ENCODE results near the gene DLAT.
A peak's percentile ranks its signal among the peaks of the same experiment; 100 is the strongest.

Gene DLAT

DNA sequence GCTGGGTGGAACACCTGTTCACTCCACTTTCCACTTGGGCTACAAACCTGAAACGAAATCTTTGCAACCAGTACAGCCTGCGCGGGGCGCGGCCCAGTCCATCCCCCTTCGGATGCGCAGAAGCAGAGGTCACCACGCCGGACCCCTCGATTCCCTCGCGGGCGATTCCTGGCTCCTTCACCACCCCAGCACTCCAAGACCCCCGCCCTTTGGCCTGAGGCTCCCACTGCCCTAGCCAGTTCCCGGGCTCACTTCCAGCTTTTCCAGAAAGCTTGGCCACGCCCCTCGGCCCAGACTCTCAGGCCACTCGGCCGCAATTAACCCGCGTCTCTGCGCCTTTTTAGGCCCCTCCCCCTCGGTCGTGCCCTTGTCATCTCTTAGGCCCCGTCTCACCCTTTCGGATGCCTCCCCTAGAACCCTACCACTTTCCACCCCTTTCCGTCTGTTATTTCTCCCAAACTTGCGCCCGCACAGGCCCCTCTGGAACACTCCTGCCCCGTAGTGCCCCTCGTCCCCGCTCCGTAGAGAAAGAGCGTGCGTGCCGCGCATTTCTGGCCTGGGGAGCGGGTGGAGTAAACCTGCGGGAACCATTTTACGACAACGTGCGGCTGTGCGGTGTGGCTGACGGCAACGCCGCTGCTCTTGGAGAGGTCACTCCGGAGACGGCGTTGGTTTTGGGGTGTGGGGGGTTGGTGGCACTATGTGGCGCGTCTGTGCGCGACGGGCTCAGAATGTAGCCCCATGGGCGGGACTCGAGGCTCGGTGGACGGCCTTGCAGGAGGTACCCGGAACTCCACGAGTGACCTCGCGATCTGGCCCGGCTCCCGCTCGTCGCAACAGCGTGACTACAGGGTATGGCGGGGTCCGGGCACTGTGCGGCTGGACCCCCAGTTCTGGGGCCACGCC, at the start of gene DLAT:
Gene DLAT, plus strand, starts transcription at position 636 of the 906 bp plus-strand sequence. Its CDS starts 65 bp downstream, at position 701.
- CTCF ChIA-PET, result interaction anchor here (1.1 to 1.4 kb wide), 4 partner anchors 19 to 153 kb away, joined by 3 to 4 read pairs (median 3); partner anchors contain the start of gene ALG9

DNA sequence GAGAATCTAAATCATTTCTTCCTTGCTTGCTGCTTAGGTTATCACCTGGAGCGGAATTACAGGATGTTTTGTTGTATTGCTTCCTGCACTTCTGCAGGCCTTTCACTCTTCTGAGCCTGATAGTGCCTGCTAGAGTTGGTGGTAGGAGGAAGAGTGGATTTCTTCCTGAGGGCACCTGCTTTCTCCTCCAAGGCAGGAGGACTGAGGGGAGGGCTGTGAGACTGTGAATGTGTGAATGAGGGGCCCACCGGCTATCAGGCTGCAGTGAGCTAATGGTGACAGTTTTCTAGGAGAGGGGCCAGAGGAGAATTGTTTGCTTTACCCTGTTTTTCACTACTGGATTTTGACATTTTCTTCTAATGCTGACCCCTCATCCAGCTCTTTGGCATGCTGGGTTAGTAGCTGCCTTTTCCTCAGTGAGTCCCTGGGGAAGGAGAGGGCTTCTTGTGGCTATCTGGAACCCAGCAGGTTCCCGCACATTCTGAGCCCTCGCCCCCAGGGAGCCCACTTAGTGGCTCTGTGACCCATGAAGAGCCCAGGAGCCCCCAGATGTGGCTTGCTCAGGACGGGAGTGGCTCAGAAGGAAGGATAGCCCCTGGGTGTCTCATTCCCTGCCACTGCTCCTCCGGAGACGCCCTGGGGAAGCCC, 49.0 kb upstream of the DLAT start:
- CTCF ChIA-PET, result interaction anchor here (0.7 to 2.8 kb wide), 2 partner anchors 20 to 21 kb away, joined by 3 to 13 read pairs; no protein-coding TSS in a partner anchor
- no peak for DNase-seq (ENCODE audit: low read depth, low spot score)
- TF ChIP-seq, protein P1, sequence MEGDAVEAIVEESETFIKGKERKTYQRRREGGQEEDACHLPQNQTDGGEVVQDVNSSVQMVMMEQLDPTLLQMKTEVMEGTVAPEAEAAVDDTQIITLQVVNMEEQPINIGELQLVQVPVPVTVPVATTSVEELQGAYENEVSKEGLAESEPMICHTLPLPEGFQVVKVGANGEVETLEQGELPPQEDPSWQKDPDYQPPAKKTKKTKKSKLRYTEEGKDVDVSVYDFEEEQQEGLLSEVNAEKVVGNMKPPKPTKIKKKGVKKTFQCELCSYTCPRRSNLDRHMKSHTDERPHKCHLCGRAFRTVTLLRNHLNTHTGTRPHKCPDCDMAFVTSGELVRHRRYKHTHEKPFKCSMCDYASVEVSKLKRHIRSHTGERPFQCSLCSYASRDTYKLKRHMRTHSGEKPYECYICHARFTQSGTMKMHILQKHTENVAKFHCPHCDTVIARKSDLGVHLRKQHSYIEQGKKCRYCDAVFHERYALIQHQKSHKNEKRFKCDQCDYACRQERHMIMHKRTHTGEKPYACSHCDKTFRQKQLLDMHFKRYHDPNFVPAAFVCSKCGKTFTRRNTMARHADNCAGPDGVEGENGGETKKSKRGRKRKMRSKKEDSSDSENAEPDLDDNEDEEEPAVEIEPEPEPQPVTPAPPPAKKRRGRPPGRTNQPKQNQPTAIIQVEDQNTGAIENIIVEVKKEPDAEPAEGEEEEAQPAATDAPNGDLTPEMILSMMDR (IDR thresholded peaks at IDR 0.05; ENCODE audit: insufficient read depth, low read length, missing control alignments), result no peak
- no peak overlapping the region for H3K4me3 ChIP-seq (ENCODE audit: low read depth, low read length)
- POLR2A ChIA-PET, result no interaction called here

More for the DNA sequence above, at the start of gene DLAT:
- peak within 1 kb of the TSS; percentile 92 for H3K4me3 ChIP-seq (ENCODE audit: low read depth, low read length)
- TF ChIP-seq, protein P1 (IDR thresholded peaks at IDR 0.05; ENCODE audit: insufficient read depth, low read length, missing control alignments), result no peak
- POLR2A ChIA-PET, result no interaction called here
- no peak for DNase-seq (ENCODE audit: low read depth, low spot score)

DNA sequence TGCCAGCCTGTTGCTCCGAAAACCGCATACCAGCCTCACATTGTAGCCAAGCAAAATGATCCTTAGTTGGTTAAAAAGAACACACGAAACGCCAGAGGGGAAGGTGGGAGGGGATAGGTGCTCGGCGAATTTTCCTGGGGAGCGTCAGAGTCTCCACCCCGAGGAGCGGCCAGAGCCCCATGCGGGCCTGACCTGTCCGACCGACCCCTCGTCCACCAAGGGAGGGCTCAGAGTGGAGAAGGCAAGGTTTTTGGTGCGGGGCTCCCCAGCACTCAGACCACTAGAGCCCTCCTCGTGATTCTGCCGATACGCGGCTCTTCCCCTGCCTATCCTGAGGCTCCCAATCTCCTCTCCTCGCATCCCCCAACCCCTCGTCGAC, 48.5 kb upstream of the DLAT start:
- TF ChIP-seq, protein P1 (IDR thresholded peaks at IDR 0.05; ENCODE audit: insufficient read depth, low read length, missing control alignments), result no peak
- peak overlapping the region; percentile 73 for H3K4me3 ChIP-seq (ENCODE audit: low read depth, low read length)
- CTCF ChIA-PET, result interaction anchor here (0.7 to 6.8 kb wide), 6 partner anchors 12 to 47 kb away, joined by 3 to 134 read pairs (median 13); partner anchors contain the start of gene DIXDC1
- no peak for DNase-seq (ENCODE audit: low read depth, low spot score)
- POLR2A ChIA-PET, result no interaction called here

DNA sequence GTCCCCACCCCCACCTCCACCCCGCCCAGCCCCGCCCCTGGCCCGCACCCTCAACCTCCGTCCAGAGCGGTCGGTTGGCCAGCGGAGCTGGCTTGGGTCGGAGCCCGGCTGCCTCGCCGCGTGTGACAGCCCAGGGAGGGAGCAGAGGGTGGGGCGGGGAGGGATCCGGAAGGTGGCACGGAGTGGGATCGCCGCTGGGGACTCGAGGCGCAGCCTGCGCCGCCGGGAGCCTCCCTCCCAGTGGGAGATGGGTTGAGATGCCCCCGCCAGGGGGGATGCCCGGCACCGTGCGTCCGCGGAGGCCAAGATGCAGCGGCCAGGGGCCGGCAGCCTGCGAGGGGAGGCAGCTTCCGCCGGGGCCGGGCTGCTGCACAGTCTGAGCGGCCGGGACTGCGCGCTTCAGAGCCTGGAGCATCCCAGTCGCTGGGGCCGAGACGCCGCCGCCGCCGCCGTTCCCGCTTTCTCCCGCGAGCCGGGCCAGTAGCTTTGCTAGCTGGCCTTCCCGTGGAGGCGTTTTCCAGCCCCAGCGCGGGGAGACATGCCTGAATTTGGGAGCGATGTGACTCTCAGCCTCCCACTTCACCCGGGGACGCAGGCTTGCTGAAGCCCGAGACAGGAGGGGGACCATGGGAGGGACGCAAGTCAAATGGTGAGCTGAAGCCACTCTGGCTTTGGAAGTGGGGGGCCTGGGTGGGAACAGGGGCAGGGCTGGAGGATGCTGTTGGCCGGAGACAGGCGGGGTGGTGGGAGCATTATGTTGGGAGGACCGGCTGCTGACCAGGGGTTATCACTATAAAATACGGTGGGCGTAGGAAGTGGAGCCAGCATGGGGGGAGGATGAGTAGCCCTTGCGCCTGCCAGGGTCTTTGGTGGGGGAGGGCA, 47.8 kb upstream of the DLAT start:
- TF ChIP-seq, protein P1 (IDR thresholded peaks at IDR 0.05; ENCODE audit: insufficient read depth, low read length, missing control alignments), result no peak
- H3K4me3 ChIP-seq (ENCODE audit: low read depth, low read length), result peak overlapping the region; percentile 73
- DNase-seq (ENCODE audit: low read depth, low spot score), result no peak
- CTCF ChIA-PET, result interaction anchor here (0.7 to 6.8 kb wide), 13 partner anchors 11 to 106 kb away, joined by 3 to 134 read pairs (median 8); partner anchors contain the start of genes ALG9 and DIXDC1
- POLR2A ChIA-PET, result interaction anchor here (0.7 to 1.1 kb wide), 3 partner anchors 38 to 106 kb away, joined by 3 to 5 read pairs (median 3); partner anchors contain the start of gene ALG9

DNA sequence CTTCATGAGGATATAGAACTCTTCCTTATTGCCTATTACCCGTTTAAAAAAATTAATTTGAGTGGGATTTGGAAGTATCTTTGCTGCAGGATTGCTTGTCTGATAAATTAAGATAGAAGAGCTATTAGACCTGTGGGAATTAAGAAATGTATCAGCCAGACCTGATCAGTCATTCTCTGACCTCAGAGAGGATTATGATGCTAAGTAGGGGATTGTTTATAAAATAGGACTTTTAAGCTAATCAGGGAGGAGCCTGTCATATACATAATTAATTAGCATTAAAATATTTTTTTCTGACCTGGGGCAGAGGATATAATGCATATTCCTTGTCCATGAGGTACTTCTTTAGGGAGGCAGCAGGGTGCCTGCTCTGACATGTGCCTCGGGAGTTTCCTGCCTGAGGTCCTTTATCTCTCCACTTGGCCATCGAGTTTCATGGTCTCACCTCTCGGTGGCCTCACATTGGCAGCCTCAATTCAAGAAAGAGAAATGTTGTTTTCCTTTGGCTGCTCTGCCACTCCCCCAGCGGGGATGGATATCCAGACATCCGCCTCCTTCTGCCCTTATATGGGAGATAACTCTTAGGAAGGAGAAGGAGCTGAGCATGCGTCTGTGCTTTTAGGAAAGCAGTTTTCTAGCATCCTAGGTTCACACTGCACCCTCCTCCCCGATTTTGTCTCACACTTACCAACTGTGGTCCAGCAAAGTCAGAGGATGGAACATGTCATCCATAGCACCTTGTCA, 47.0 kb upstream of the DLAT start:
- TF ChIP-seq, protein P1 (IDR thresholded peaks at IDR 0.05; ENCODE audit: insufficient read depth, low read length, missing control alignments), result no peak
- no peak for DNase-seq (ENCODE audit: low read depth, low spot score)
- ChIA-PET CTCF (interaction anchor here (0.6 to 6.8 kb wide), 18 partner anchors 11 to 107 kb away, joined by 3 to 134 read pairs (median 4); partner anchors contain the start of genes ALG9, DIXDC1 and FDXACB1), POLR2A (interaction anchor here (0.5 to 1.1 kb wide), 4 partner anchors 28 to 107 kb away, joined by 3 to 5 read pairs (median 4); partner anchors contain the start of gene ALG9)
- peak overlapping the region; percentile 73 for H3K4me3 ChIP-seq (ENCODE audit: low read depth, low read length)

Data from AG04449 (cell line).